ENCODE results near the gene CDH4. TPM values are rescaled to one million over a fixed set of nuclear protein-coding genes. Genes with fewer than 3 reads are reported as not detected.

Gene CDH4
- total and polyA plus RNA-seq, 8 donors, result under 0.01 to 2.2 (median 0.11) TPM; not detected in 2

- intact Hi-C loops (cut with DNase I; ENCODE audit: low total_unique reads), result no loop called here
- peaks cover 0 to 37% (median 0%) of the 10 kb centered on the region in 3 donors for H3K27me3 ChIP-seq
- peaks cover 0 to 10% (median 3%) of the 10 kb centered on the region in 4 donors for H3K9me3 ChIP-seq
- WGBS, 5 donors, result 70 to 89% (median 86%) methylated on average over 5 of the region's 5 CpGs; no CpG with 5 or more reads in 1 of the 5 donors
- no peak for TF ChIP-seq CTCF (IDR thresholded peaks at IDR 0.05)
- no peak for TF ChIP-seq POLR2A (IDR thresholded peaks at IDR 0.05)
- no peak for TF ChIP-seq EP300 (IDR thresholded peaks at IDR 0.05)
- no peak for TF ChIP-seq POLR2AphosphoS5 (IDR thresholded peaks at IDR 0.05)
- DNase-seq, result no peak
- H3K4me3 ChIP-seq, result no peak overlapping the region
- no peaks in the 10 kb centered on the region for H3K36me3 ChIP-seq
- no peaks in the 10 kb centered on the region for H3K4me1 ChIP-seq
- no peak overlapping the region for H3K27ac ChIP-seq
These were observed 112.1 kb downstream of the CDH4 start for GRCh38 chr20:61364147-61364546.

GRCh38 chr20:61366914-61367313, 114.9 kb downstream of the CDH4 start:
- H3K27ac ChIP-seq, result no peak overlapping the region
- no peaks in the 10 kb centered on the region for H3K36me3 ChIP-seq
- H3K4me3 ChIP-seq, result no peak overlapping the region
- DNase-seq, result no peak
- intact Hi-C loops (cut with DNase I; ENCODE audit: low total_unique reads), result no loop called here
- peaks cover 0 to 46% (median 0%) of the 10 kb centered on the region in 3 donors for H3K27me3 ChIP-seq
- peaks cover 0 to 10% (median 3%) of the 10 kb centered on the region in 4 donors for H3K9me3 ChIP-seq
- no peak for TF ChIP-seq EP300 (IDR thresholded peaks at IDR 0.05)
- no peak for TF ChIP-seq POLR2A (IDR thresholded peaks at IDR 0.05)
- peaks cover 0 to 5% (median 0%) of the 10 kb centered on the region in 4 donors for H3K4me1 ChIP-seq
- 54 to 66% (median 63%) methylated on average over 9 to 11 of the region's 11 CpGs for WGBS, 5 donors

- no peak for DNase-seq
- peaks cover 0 to 10% (median 3%) of the 10 kb centered on the region in 4 donors for H3K9me3 ChIP-seq
- TF ChIP-seq CTCF (IDR thresholded peaks at IDR 0.05) (no peak), POLR2AphosphoS5 (IDR thresholded peaks at IDR 0.05) (no peak), EP300 (IDR thresholded peaks at IDR 0.05) (no peak), POLR2A (IDR thresholded peaks at IDR 0.05) (no peak)
- no peak overlapping the region for H3K4me3 ChIP-seq
- no peaks in the 10 kb centered on the region for H3K36me3 ChIP-seq
- H3K27me3 ChIP-seq, result peaks cover 0 to 57% (median 0%) of the 10 kb centered on the region in 3 donors
- H3K4me1 ChIP-seq, result peaks cover 0 to 9% (median 0%) of the 10 kb centered on the region in 4 donors
- H3K27ac ChIP-seq, result no peak overlapping the region
- WGBS, 5 donors, result 68 to 77% (median 70%) methylated on average over 12 to 13 of the region's 13 CpGs
- intact Hi-C loops (cut with DNase I; ENCODE audit: low total_unique reads), result no loop called here
These were observed 117.9 kb downstream of the CDH4 start for GRCh38 chr20:61369731-61370520.

- TF ChIP-seq EP300 (IDR thresholded peaks at IDR 0.05), result no peak
- H3K9me3 ChIP-seq, result peaks cover 0 to 7% (median 2%) of the 10 kb centered on the region in 4 donors
- peaks cover 0 to 57% (median 0%) of the 10 kb centered on the region in 3 donors for H3K27me3 ChIP-seq
- no peak overlapping the region for H3K4me3 ChIP-seq
- no peak overlapping the region for H3K27ac ChIP-seq
- 49 to 59% (median 58%) methylated on average over 17 to 20 of the region's 20 CpGs for WGBS, 5 donors
- no peaks in the 10 kb centered on the region for H3K36me3 ChIP-seq
- intact Hi-C loops (cut with DNase I; ENCODE audit: low total_unique reads), result no loop called here
- peaks cover 0 to 9% (median 0%) of the 10 kb centered on the region in 4 donors for H3K4me1 ChIP-seq
- no peak for DNase-seq
These were observed 118.8 kb downstream of the CDH4 start for GRCh38 chr20:61370841-61371303.

GRCh38 chr20:61371501-61372136, 119.6 kb downstream of the CDH4 start:
- Histone ChIP-seq H3K36me3 (no peaks in the 10 kb centered on the region), H3K4me3 (no peak overlapping the region), H3K4me1 (peaks cover 0 to 9% (median 0%) of the 10 kb centered on the region in 4 donors), H3K27ac (no peak overlapping the region), H3K27me3 (peaks cover 0 to 56% (median 0%) of the 10 kb centered on the region in 3 donors), H3K9me3 (peaks cover 0 to 7% (median 2%) of the 10 kb centered on the region in 4 donors)
- WGBS, 5 donors, result 44 to 58% (median 53%) methylated on average over 20 to 22 of the region's 22 CpGs
- TF ChIP-seq CTCF (IDR thresholded peaks at IDR 0.05) (no peak), EP300 (IDR thresholded peaks at IDR 0.05) (no peak), POLR2AphosphoS5 (IDR thresholded peaks at IDR 0.05) (no peak), POLR2A (IDR thresholded peaks at IDR 0.05) (no peak)
- no peak for DNase-seq
- intact Hi-C loops (cut with DNase I; ENCODE audit: low total_unique reads), result no loop called here
